Measurements from ENCODE around the gene PDIA4. TPM values are rescaled to one million over a fixed set of nuclear protein-coding genes. Genes with fewer than 3 reads are reported as not detected.
"Not testable (repeated sequence)": the region's sequence is repeated elsewhere in the genome, so short reads cannot be mapped to it uniquely, and the experiment has no call there.

PDIA4 gene
- total RNA-seq, 1 experiment from 2014 or later, result 217 TPM

- ChIA-PET CTCF (no interaction called here), POLR2A (interaction anchor here (1.4 kb wide), 1 partner anchor 15 kb away, joined by 3 read pairs; no protein-coding TSS in a partner anchor), RAD21 (ENCODE audit: low non-redundant PET in 1 of 2, low total read pairs in 2 of 2, uncharacterized antibody in 2 of 2, unreplicated experiment in 2 of 2) (no interaction called here)
- Histone ChIP-seq H3K27me3 (ENCODE audit: insufficient read depth, low read length) (no peaks in the 10 kb centered on the region), H3K27ac (ENCODE audit: low read depth, low read length) (no peak overlapping the region), H3K79me2 (ENCODE audit: insufficient read depth, low read length) (no peaks in the 10 kb centered on the region), H3K9ac (ENCODE audit: low read length) (no peak overlapping the region), H3K4me2 (ENCODE audit: low read length) (no peak overlapping the region), H3K36me3 (ENCODE audit: control insufficient read depth in 1 of 2, insufficient read depth in 2 of 2, low read length in 2 of 2) (no peaks in the 10 kb centered on the region), H4K20me1 (ENCODE audit: insufficient read depth) (no peaks in the 10 kb centered on the region), H3K9me2 (ENCODE audit: insufficient read depth) (no peaks in the 10 kb centered on the region), H2AFZ (ENCODE audit: low read depth, low read length, poor library complexity, severe bottlenecking) (no peak overlapping the region), H3K4me1 (ENCODE audit: control insufficient read depth in 1 of 2, insufficient read depth in 2 of 2, low read length in 2 of 2) (peaks cover 0 to 5% of the 10 kb centered on the region in 2 experiments; a peak in 1 of 4 replicates), H3K4me3 (replicated peaks in 1 of 2; ENCODE audit: low read depth in 1 of 2, low read length in 2 of 2) (no peak overlapping the region), H3K9me3 (ENCODE audit: control insufficient read depth in 1 of 2, insufficient read depth in 1 of 2, low read depth in 1 of 2, low read length in 2 of 2) (no peaks in the 10 kb centered on the region)
- no TSS peak for BruUV-seq (replicated peaks)
- TF ChIP-seq EZH2 (IDR thresholded peaks at IDR 0.05), result no peak
- TF ChIP-seq YY1 (IDR thresholded peaks at IDR 0.05; ENCODE audit: extremely low read depth, insufficient replicate concordance, low read depth, low read length), result no peak
- no peak for TF ChIP-seq FOSL1 (IDR thresholded peaks at IDR 0.05; ENCODE audit: low read depth)
- no peak for TF ChIP-seq TCF7L2 (IDR thresholded peaks at IDR 0.05; ENCODE audit: borderline replicate concordance, extremely low read depth, insufficient read depth, insufficient read length)
- TF ChIP-seq POLR2A (IDR thresholded peaks at IDR 0.05; ENCODE audit: borderline replicate concordance, extremely low read depth, insufficient read depth, insufficient read length), result no peak
- intact Hi-C loops (cut with micrococcal nuclease), result no loop called here
- DNase-seq (ENCODE audit: low read depth, low spot score), result no peak
- ATAC-seq, result no peak
Observed at GRCh38 chr7:149043936-149044335, 15.6 kb upstream of the PDIA4 start.

DNA sequence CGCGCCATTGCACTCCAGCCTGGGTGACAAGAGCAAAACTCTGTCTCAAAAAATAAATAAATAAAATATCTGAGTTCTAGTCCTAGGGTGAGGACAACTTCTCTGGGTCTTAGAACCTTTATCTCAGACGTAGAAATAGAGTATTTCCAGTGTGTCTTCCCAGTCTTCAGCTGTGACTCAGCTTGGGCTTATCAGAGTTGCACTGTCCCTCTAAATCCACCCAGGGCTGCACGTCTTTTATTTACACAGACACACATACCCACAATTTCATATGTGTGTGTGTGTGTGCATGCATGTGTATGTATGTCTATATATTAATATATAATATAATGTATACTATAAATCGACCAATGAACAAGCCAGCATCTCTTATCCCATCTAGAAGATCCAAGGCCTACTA, 13.0 kb upstream of the PDIA4 start:
- Histone ChIP-seq H3K27ac (ENCODE audit: low read depth, low read length) (no peak overlapping the region), H3K4me3 (replicated peaks in 1 of 2; ENCODE audit: low read depth in 1 of 2, low read length in 2 of 2) (no peak overlapping the region), H3K79me2 (ENCODE audit: insufficient read depth, low read length) (no peaks in the 10 kb centered on the region), H3K9me3 (ENCODE audit: control insufficient read depth in 1 of 2, insufficient read depth in 1 of 2, low read depth in 1 of 2, low read length in 2 of 2) (peaks cover 4% of the 10 kb centered on the region in 2 experiments; a peak in 2 of 4 replicates), H2AFZ (ENCODE audit: low read depth, low read length, poor library complexity, severe bottlenecking) (no peak overlapping the region), H3K4me2 (ENCODE audit: low read length) (no peak overlapping the region), H4K20me1 (ENCODE audit: insufficient read depth) (no peaks in the 10 kb centered on the region), H3K36me3 (ENCODE audit: control insufficient read depth in 1 of 2, insufficient read depth in 2 of 2, low read length in 2 of 2) (no peaks in the 10 kb centered on the region), H3K9ac (ENCODE audit: low read length) (no peak overlapping the region), H3K27me3 (ENCODE audit: insufficient read depth, low read length) (no peaks in the 10 kb centered on the region), H3K4me1 (ENCODE audit: control insufficient read depth in 1 of 2, insufficient read depth in 2 of 2, low read length in 2 of 2) (peaks cover 0 to 5% of the 10 kb centered on the region in 2 experiments; a peak in 1 of 4 replicates), H3K9me2 (ENCODE audit: insufficient read depth) (no peaks in the 10 kb centered on the region)
- ATAC-seq (no peak), DNase-seq (ENCODE audit: low read depth, low spot score) (no peak)
- ChIA-PET CTCF (no interaction called here), RAD21 (ENCODE audit: low non-redundant PET in 1 of 2, low total read pairs in 2 of 2, uncharacterized antibody in 2 of 2, unreplicated experiment in 2 of 2) (no interaction called here), POLR2A (no interaction called here)
- TF ChIP-seq ELF1 (IDR thresholded peaks at IDR 0.05; ENCODE audit: borderline replicate concordance, low read depth) (no peak), EZH2 (IDR thresholded peaks at IDR 0.05) (no peak), ZNF274 (IDR thresholded peaks at IDR 0.05; ENCODE audit: low read depth, low read length) (no peak), SIN3A (IDR thresholded peaks at IDR 0.05; ENCODE audit: low read depth) (no peak), MAX (IDR thresholded peaks at IDR 0.05) (no peak), YY1 (IDR thresholded peaks at IDR 0.05; ENCODE audit: extremely low read depth, insufficient replicate concordance, low read depth, low read length) (no peak), EZH2phosphoT487 (IDR thresholded peaks at IDR 0.05; ENCODE audit: borderline replicate concordance) (no peak), CEBPB (IDR thresholded peaks at IDR 0.05; ENCODE audit: low read depth) (no peak)
- TF ChIP-seq, protein P1, sequence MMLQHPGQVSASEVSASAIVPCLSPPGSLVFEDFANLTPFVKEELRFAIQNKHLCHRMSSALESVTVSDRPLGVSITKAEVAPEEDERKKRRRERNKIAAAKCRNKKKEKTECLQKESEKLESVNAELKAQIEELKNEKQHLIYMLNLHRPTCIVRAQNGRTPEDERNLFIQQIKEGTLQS (IDR thresholded peaks at IDR 0.05), result no peak
- intact Hi-C loops (cut with micrococcal nuclease), result no loop called here
- BruUV-seq (replicated peaks), result no TSS peak

GRCh38 chr7:149038641-149039040, 10.3 kb upstream of the PDIA4 start:
- H4K20me1 ChIP-seq (ENCODE audit: insufficient read depth); POLR2A ChIA-PET; BruUV-seq (replicated peaks); H3K9me3 ChIP-seq (ENCODE audit: control insufficient read depth in 1 of 2, insufficient read depth in 1 of 2, low read depth in 1 of 2, low read length in 2 of 2); CTCF ChIA-PET; H3K36me3 ChIP-seq (ENCODE audit: control insufficient read depth in 1 of 2, insufficient read depth in 2 of 2, low read length in 2 of 2); ATAC-seq; RAD21 ChIA-PET (ENCODE audit: low non-redundant PET in 1 of 2, low total read pairs in 2 of 2, uncharacterized antibody in 2 of 2, unreplicated experiment in 2 of 2); H3K79me2 ChIP-seq (ENCODE audit: insufficient read depth, low read length); DNase-seq (ENCODE audit: low read depth, low spot score); H2AFZ ChIP-seq (ENCODE audit: low read depth, low read length, poor library complexity, severe bottlenecking); H3K4me1 ChIP-seq (ENCODE audit: control insufficient read depth in 1 of 2, insufficient read depth in 2 of 2, low read length in 2 of 2); H3K27ac ChIP-seq (ENCODE audit: low read depth, low read length); H3K9ac ChIP-seq (ENCODE audit: low read length); H3K4me3 ChIP-seq (replicated peaks in 1 of 2; ENCODE audit: low read depth in 1 of 2, low read length in 2 of 2); H3K4me2 ChIP-seq (ENCODE audit: low read length); intact Hi-C loops (cut with micrococcal nuclease); H3K9me2 ChIP-seq (ENCODE audit: insufficient read depth); H3K27me3 ChIP-seq (ENCODE audit: insufficient read depth, low read length): not testable (repeated sequence)

Data from HCT116 (cell line).